IMR-90 (cell line): ENCODE results near the gene CIB1. TPM values are rescaled to one million over a fixed set of nuclear protein-coding genes. Genes with fewer than 3 reads are reported as not detected.

Experiments used
- ATAC-seq: fragments of 200-7000 bp; cut with Tn5 transposase; 2 replicates; pipeline ENCODE4 v1.9.1; 2020; ENCODE audit warnings: low read depth, mild to moderate bottlenecking, moderate library complexity
- BruUV-seq: library from RNA; stranded (reverse); fragments of 400-500 nt; replicated peaks from 2 replicates; lab custom pipeline; 2021; lab: Mats Ljungman, UMichigan
- CTCF ChIA-PET: fragments of 300-600 bp; formaldehyde crosslinking; extraction: SDS; loops from one replicate; lab custom pipeline; 2021; ENCODE audit warnings: antibody characterized with exemption; lab: Yijun Ruan, JAX
- POLR2A ChIA-PET: fragments of 300-600 bp; sonication (Branson Sonifier 250); formaldehyde crosslinking; loops from one replicate; lab custom pipeline; 2022; ENCODE audit warnings: antibody characterized with exemption; ENCODE audit not compliant: unreplicated experiment; lab: Charles Lee
- DNase-seq: peaks from one replicate; pipeline ENCODE4 v3.0.0; 2013
- H2AFZ ChIP-seq: replicated peaks from 2 replicates; pipeline ENCODE3; 2013; ENCODE audit warnings: low read length, mild to moderate bottlenecking; ENCODE audit not compliant: poor library complexity
- H2AK5ac ChIP-seq: 2 replicates; pipeline ENCODE4 v1.6.1; 2013; ENCODE audit warnings: low read depth, low read length, inconsistent platforms
- H2AK9ac ChIP-seq: replicated peaks from 2 replicates; pipeline ENCODE3; 2013; ENCODE audit warnings: mild to moderate bottlenecking, low read depth, low read length, moderate library complexity; ENCODE audit not compliant: poor library complexity
- H2BK120ac ChIP-seq: 2 replicates; pipeline ENCODE4 v1.6.1; 2013; ENCODE audit warnings: low read depth, low read length, inconsistent platforms
- H2BK15ac ChIP-seq: 3 replicates; pipeline ENCODE4 v1.6.1; 2013; ENCODE audit warnings: low read depth, low read length, inconsistent platforms
- H2BK20ac ChIP-seq: 2 replicates; pipeline ENCODE4 v1.6.1; 2013; ENCODE audit warnings: low read depth, mild to moderate bottlenecking, inconsistent platforms, low read length, moderate library complexity
- H2BK5ac ChIP-seq: 2 replicates; pipeline ENCODE4 v1.6.1; 2013; ENCODE audit warnings: mild to moderate bottlenecking, low read depth, low read length, inconsistent platforms; ENCODE audit not compliant: poor library complexity, severe bottlenecking
- H3K14ac ChIP-seq: replicated peaks from 2 replicates; pipeline ENCODE4 v1.6.1; 2013; ENCODE audit warnings: low read depth, low read length, inconsistent platforms
- H3K18ac ChIP-seq: 2 replicates; pipeline ENCODE4 v1.6.1; 2013; ENCODE audit warnings: low read depth, low read length, control low read depth
- H3K23ac ChIP-seq: 2 replicates; pipeline ENCODE4 v1.6.1; 2013; ENCODE audit warnings: low read depth, low read length, inconsistent platforms
- H3K27ac ChIP-seq: 2 replicates; pipeline ENCODE4 v1.5.1; 2013; ENCODE audit warnings: mild to moderate bottlenecking, control low read depth, low read length; ENCODE audit not compliant: insufficient read depth
- H3K27me3 ChIP-seq: 2 replicates; pipeline ENCODE4 v1.6.1; 2013; ENCODE audit warnings: low read length; ENCODE audit not compliant: control insufficient read depth, insufficient read depth
- H3K36me3 ChIP-seq: 2 replicates; pipeline ENCODE4 v1.6.1; 2013; ENCODE audit warnings: low read length, mixed read lengths; ENCODE audit not compliant: control insufficient read depth, insufficient read depth
- H3K4ac ChIP-seq: 2 replicates; pipeline ENCODE4 v1.6.1; 2013; ENCODE audit warnings: low read depth, low read length, inconsistent platforms
- H3K4me1 ChIP-seq: 2 replicates; pipeline ENCODE4 v1.6.1; 2013; ENCODE audit warnings: low read length, mixed read lengths; ENCODE audit not compliant: control insufficient read depth, insufficient read depth
- H3K4me2 ChIP-seq: 2 replicates; pipeline ENCODE4 v1.6.1; 2013; ENCODE audit warnings: low read depth, mild to moderate bottlenecking, control low read depth, low read length, moderate library complexity
- H3K4me3 ChIP-seq: 2 replicates; pipeline ENCODE4 v1.5.1; 2013; ENCODE audit warnings: low read depth, mild to moderate bottlenecking, control low read depth, low read length, moderate library complexity; ENCODE audit not compliant: insufficient read depth
- H3K56ac ChIP-seq: 2 replicates; pipeline ENCODE4 v1.6.1; 2013; ENCODE audit warnings: low read length, inconsistent platforms; ENCODE audit not compliant: insufficient read depth; ENCODE audit errors: extremely low read depth
- H3K79me1 ChIP-seq, 2 experiments: 2 replicates each; pipeline ENCODE4 v1.6.1; 2013; ENCODE audit warnings: low read length in 2 of 2, inconsistent platforms in 1 of 2, low read depth in 1 of 2
- H3K9ac ChIP-seq: 2 replicates; pipeline ENCODE4 v1.6.1; 2013; ENCODE audit warnings: low read depth, low read length, control low read depth
- H3K9me1 ChIP-seq: 2 replicates; pipeline ENCODE4 v1.6.1; 2013; ENCODE audit warnings: low read length, inconsistent platforms; ENCODE audit not compliant: insufficient read depth
- H3K9me3 ChIP-seq: 2 replicates; pipeline ENCODE4 v1.6.1; 2013; ENCODE audit warnings: low read length; ENCODE audit not compliant: control insufficient read depth, insufficient read depth
- H4K20me1 ChIP-seq: 2 replicates; pipeline ENCODE4 v1.6.1; 2013; ENCODE audit warnings: low read length, inconsistent platforms; ENCODE audit not compliant: insufficient read depth
- H4K5ac ChIP-seq: 2 replicates; pipeline ENCODE4 v1.6.1; 2013; ENCODE audit warnings: mild to moderate bottlenecking, low read depth, low read length, control low read depth
- H4K8ac ChIP-seq, 2 experiments: 2 replicates each; pipeline ENCODE4 v1.6.1; 2013; ENCODE audit warnings: low read depth in 2 of 2, low read length in 2 of 2, control low read depth in 1 of 2, inconsistent platforms in 1 of 2
- H4K91ac ChIP-seq: 2 replicates; pipeline ENCODE4 v1.6.1; 2013; ENCODE audit warnings: low read depth, low read length, inconsistent platforms; ENCODE audit not compliant: insufficient read depth
- BHLHE40 ChIP-seq: fragments of 150-350 bp; IDR thresholded peaks from 2 replicates; pipeline ENCODE4 v1.6.1; 2016; ENCODE audit warnings: mild to moderate bottlenecking, low read depth, low read length
- CHD1 ChIP-seq: IDR thresholded peaks from 2 replicates; pipeline ENCODE4 v1.6.1; 2012; ENCODE audit warnings: low read depth, low read length, improper control_type of control experiment
- MAZ ChIP-seq: IDR thresholded peaks from 2 replicates; pipeline ENCODE4 v1.6.1; 2012; ENCODE audit warnings: low read depth, mild to moderate bottlenecking, low read length, improper control_type of control experiment, moderate library complexity, borderline replicate concordance
- MXI1 ChIP-seq: IDR thresholded peaks from 2 replicates; pipeline ENCODE4 v1.6.1; 2012; ENCODE audit warnings: low read depth, mild to moderate bottlenecking, low read length, moderate library complexity, borderline replicate concordance
- NFE2L2 ChIP-seq: fragments of 150-350 bp; IDR thresholded peaks from 2 replicates; pipeline ENCODE4 v1.6.1; 2016; ENCODE audit warnings: low read depth, mild to moderate bottlenecking, low read length
- RCOR1 ChIP-seq: IDR thresholded peaks from 2 replicates; pipeline ENCODE4 v1.6.1; 2012; ENCODE audit warnings: mild to moderate bottlenecking, low read length, improper control_type of control experiment; ENCODE audit not compliant: insufficient replicate concordance
- WGBS, 2 experiments: methylation state at CpG; one replicate each; pipeline versions ENCODE4 v1.1.5 to v1.1.7; 2013; ENCODE audit warnings: missing lambda C conversion rate in 2 of 2; ENCODE audit not compliant: insufficient read length in 1 of 2; ENCODE audit errors: extremely low coverage in 2 of 2; 5-methylcytosine and 5-hydroxymethylcytosine counted together
- dilution Hi-C: fragments of 300-500 bp; cut with HindIII; formaldehyde crosslinking; loops from one replicate; pipeline ENCODE4 v1.14.3; 2018; ENCODE audit warnings: low sequenced_read_pairs; ENCODE audit not compliant: unreplicated experiment
- in situ Hi-C: fragments of 300-500 bp; cut with MboI; formaldehyde crosslinking; loops from 3 replicates; pipeline ENCODE4 v1.14.3; 2019; ENCODE audit warnings: low sequenced_read_pairs, inconsistent platforms, mixed read lengths
- intact Hi-C: fragments of 100-400 bp; cut with micrococcal nuclease; formaldehyde crosslinking; loops from 2 replicates; pipeline ENCODE4 v1.10.0; 2022
- polyA plus RNA-seq, 3 experiments: library from polyadenylated mRNA; depleted of rRNA; stranded (reverse); fragments of >200 nt; gene quantifications; 2 replicates each; pipeline ENCODE4 v1.2.3, GENCODE V29; 2012; ENCODE audit warnings: low replicate concordance in 1 of 3
- total RNA-seq: library from RNA; depleted of rRNA; stranded (reverse); fragments of >200 nt; gene quantifications from 2 replicates; pipeline ENCODE4 v1.2.3, GENCODE V29; 2012
- TF ChIP-seq, protein P1 (sequence below): fragments of 150-350 bp; IDR thresholded peaks from 2 replicates; pipeline ENCODE4 v1.6.1; 2017; ENCODE audit warnings: mild to moderate bottlenecking, antibody characterized with exemption, low read length, low read depth
- TF ChIP-seq, protein P2 (sequence below): fragments of 150-350 bp; IDR thresholded peaks from 2 replicates; pipeline ENCODE4 v1.6.1; 2016; ENCODE audit warnings: low read depth, mild to moderate bottlenecking, low read length, moderate library complexity, borderline replicate concordance

The CIB1 gene
- total and polyA plus RNA-seq, 2 of the 4 experiments (the other 2 are of a cell fraction), result 31.5 to 94.1 TPM

DNA sequence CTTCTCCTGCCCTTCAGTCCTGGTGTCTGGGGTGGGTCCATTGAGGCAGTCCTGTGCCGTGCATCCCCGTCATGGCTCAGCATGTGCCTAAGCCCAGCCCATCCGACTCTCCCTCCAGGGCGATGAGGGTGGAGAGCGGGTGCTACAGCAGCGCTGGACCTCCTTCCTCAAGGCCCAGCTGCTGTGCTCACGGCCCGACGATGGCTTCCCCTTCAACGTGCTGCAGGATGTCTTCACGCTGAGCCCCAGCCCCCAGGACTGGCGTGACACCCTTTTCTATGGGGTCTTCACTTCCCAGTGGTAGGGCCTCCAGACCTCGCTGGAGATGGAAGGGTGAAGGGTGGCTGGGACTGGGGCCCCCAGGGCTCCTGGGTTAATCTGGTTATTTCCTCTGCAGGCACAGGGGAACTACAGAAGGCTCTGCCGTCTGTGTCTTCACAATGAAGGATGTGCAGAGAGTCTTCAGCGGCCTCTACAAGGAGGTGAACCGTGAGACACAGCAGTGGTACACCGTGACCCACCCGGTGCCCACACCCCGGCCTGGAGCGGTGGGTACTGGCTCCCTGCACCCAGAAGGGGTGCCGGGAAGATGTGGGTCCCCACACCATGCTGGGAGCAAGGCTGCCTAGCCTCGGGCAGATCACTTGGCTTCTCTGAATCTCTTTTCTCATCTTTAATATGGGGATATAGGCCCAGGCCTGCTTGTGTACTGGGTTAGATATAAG lies 10.1 kb downstream of the CIB1 start:
- WGBS, 2 experiments, result 90% methylated on average over 13 of the region's 22 CpGs; no CpG with 5 or more reads in 1 of the 2 experiments
- BruUV-seq, result no TSS peak
- CTCF ChIA-PET, result no interaction called here
- Histone ChIP-seq H2BK120ac (no peak overlapping the region), H4K20me1 (no peaks in the 10 kb centered on the region), H3K27me3 (no peaks in the 10 kb centered on the region), H3K9me3 (no peaks in the 10 kb centered on the region), H2BK20ac (no peak overlapping the region), H3K4ac (no peak overlapping the region), H3K9me1 (no peaks in the 10 kb centered on the region), H2AK9ac (no peak overlapping the region), H3K4me2 (no peak overlapping the region), H3K23ac (no peak overlapping the region), H3K14ac (no peak overlapping the region), H3K4me1 (peaks cover 3% of the 10 kb centered on the region; the same call in 1 of the 2 replicates), H3K36me3 (peaks cover 39% of the 10 kb centered on the region), H3K9ac (no peak overlapping the region), H2BK5ac (no peak overlapping the region), H2BK15ac (no peak overlapping the region), H3K27ac (no peak overlapping the region), H3K56ac (no peak overlapping the region), H3K4me3 (no peak overlapping the region), H4K91ac (no peak overlapping the region), H4K8ac (no peak overlapping the region), H3K18ac (no peak overlapping the region), H4K5ac (no peak overlapping the region), H2AK5ac (no peak overlapping the region), H3K79me1 (peaks cover 3 to 4% of the 10 kb centered on the region in 2 experiments; a peak in 3 of 4 replicates), H2AFZ (peak overlapping the region; percentile 56)
- DNase-seq (no peak), ATAC-seq (no peak)
- in situ Hi-C loops, result loop anchor here (10.0 kb wide), 1 partner anchor 329 kb away; the partner anchor contains the start of gene AP3S2
- intact Hi-C loops, result loop anchor here (10.0 kb wide), 1 partner anchor 139 kb away; no protein-coding TSS in a partner anchor
- dilution Hi-C loops, result no loop called here
- TF ChIP-seq MXI1 (no peak), CHD1 (no peak), RCOR1 (no peak), NFE2L2 (no peak), BHLHE40 (no peak), MAZ (no peak)
- TF ChIP-seq, protein P1, sequence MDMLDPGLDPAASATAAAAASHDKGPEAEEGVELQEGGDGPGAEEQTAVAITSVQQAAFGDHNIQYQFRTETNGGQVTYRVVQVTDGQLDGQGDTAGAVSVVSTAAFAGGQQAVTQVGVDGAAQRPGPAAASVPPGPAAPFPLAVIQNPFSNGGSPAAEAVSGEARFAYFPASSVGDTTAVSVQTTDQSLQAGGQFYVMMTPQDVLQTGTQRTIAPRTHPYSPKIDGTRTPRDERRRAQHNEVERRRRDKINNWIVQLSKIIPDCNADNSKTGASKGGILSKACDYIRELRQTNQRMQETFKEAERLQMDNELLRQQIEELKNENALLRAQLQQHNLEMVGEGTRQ, result no peak
- TF ChIP-seq, protein P2, sequence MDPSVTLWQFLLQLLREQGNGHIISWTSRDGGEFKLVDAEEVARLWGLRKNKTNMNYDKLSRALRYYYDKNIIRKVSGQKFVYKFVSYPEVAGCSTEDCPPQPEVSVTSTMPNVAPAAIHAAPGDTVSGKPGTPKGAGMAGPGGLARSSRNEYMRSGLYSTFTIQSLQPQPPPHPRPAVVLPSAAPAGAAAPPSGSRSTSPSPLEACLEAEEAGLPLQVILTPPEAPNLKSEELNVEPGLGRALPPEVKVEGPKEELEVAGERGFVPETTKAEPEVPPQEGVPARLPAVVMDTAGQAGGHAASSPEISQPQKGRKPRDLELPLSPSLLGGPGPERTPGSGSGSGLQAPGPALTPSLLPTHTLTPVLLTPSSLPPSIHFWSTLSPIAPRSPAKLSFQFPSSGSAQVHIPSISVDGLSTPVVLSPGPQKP, result no peak
- POLR2A ChIA-PET, result no interaction called here
